Measurements from ENCODE around the gene CCM2.

Gene CCM2

DNA sequence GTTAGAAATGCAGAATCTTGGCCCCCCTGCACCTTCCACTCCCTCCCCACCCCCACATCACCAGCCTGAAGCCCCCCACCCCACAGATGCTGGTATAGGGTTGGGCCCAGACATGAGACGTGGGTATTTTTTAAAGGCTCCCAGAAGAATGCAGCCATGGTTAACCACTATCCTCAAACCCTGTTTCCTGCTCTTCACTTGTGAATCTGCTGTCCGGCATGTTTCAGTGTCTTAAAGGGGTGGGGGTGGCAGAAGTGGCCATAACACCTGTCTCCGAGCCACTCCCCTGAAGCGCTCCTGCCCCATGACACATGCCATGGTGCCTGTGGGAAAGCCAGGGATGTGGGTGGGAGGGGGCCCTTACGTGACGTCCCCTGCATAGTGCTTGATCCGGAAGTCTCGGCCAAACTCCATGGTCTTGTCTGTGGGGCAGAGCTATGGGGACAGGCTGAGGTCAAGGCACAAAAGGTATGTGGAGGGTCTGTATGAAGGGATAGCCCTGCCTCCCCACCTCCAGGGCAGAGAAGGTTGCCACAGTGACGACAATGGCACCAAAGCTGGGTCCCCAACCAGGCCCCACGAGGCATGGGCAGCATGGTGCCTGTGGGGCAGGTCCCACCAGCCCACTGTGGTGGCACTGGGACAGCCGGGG, 30.8 kb upstream of the CCM2 start:
- DNase-seq (ENCODE audit: low read depth), result no peak

DNA sequence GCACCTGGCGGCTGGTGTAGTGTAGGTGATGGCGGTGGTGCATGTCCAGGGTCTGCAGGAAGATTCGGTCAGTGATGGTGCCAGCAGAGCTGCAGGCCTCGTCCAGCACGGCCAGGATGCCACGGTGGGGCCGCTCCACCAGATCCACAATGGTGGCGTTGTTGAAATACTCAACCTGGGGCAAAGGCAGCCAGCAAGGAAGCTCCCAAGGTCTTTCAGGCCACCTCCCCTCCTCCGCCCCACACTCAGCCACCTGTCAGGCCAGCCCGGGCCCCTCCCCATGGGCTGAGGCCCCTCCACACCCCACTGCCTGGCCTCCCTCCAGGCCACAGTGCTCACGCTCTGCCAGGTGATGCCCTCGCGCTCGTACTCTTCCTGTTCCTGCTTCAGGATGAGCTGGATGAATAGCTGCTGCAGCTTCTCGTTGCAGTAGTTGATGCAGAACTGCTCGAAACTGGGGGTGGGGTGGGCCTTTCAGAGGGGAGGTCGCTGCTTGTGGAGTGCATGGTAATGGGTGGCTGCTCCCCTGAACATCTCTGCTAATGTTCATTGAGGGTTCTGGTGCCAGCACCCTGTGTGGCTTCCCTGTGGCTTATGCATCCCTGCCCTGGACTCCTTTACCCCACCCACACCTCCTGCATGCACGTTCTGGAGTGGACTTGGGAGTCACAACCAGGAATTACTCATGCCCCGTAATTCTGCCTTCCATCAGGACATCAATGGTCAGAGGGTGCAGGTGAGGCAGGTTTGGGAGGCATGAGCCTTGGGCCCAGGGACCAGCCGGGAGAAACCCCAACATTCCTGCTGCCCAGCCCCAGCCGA, 30.1 kb upstream of the CCM2 start:
- DNase-seq (ENCODE audit: low read depth), result no peak

DNA sequence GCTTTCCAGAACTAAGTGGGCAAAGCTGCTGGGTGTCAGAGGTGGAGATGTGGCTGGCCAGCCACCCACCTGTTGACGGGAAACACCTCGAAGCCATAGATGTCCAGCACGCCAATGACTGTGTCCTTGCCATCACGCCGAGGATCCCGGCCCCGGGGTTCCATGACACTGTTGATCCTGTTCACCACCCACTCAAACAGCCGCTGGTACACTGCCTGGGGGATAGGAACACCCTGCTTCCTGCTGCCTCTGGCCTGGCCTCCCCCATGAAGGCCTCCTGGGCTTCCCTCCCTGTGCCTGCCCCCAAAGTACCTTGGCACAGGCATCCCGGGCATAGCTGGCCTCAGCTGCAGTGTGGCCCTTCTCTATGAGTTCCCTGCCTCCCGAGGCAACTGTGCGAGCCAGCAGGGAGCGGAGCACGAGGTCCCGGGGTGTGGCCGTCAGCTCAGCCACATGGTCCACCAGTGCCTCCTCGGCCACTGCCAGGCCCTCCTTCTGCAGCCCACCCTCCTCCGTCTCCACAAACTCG, 29.4 kb upstream of the CCM2 start:
- no peak for DNase-seq (ENCODE audit: low read depth)

DNA sequence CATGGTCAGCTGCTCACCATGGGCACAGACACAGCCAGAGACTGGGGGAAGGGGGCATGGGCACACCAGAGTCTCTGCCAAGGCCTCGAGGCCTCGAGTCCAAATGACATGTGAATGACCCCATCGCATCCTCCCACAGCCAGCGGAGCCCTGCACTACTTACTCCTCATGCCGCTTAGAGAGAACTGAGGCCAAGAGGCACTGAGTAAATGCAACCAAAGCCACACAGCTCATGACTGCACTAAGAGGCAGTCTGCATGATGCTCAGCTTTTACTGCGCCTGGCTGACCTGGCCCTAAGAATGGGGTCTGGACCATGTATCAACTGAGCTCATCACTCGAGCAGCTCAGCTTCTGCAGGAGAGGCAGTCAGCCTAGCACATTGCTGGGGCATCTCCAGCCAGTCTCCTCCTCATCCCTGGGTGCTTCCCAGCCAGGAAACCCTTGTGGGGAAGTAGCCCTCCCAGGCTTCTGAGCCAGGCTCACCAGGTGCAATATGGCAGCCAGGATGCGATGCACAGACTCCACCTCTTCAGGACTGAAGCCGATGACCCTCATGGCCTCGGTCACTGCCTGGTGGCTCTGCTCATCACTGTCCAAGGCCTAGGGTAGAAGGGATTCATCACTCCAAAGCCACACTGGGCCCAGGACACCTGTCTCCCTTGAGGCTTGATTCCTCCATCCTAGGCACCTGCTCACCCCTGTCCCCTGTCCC, 28.7 kb upstream of the CCM2 start:
- DNase-seq (ENCODE audit: low read depth), result no peak

DNA sequence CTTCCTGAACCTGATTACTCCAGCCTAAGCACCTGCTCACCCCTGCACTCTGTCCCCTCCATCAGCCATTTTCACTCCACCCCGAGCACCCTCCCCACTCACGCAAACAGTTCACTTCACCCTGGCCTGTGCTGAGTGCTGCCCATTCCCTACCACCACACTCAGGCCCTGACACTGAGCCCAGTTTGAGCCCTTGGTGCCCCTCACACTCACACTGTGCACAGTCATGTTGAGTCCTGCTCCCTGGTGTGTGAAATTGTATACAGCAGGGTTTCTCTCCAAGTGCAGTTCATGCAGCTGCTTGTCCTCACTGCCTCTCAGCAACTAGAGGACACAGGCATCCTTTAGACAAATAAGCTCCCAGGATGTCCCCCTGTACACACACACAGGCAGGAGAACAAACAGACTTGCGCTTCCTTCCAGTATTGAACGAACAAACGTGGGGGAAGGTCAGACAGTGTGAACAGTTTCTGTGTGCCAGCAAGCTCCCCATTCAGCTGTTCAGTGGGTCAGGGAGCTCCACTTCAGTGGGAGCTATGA, 28.0 kb upstream of the CCM2 start:
- no peak for DNase-seq (ENCODE audit: low read depth)

DNA sequence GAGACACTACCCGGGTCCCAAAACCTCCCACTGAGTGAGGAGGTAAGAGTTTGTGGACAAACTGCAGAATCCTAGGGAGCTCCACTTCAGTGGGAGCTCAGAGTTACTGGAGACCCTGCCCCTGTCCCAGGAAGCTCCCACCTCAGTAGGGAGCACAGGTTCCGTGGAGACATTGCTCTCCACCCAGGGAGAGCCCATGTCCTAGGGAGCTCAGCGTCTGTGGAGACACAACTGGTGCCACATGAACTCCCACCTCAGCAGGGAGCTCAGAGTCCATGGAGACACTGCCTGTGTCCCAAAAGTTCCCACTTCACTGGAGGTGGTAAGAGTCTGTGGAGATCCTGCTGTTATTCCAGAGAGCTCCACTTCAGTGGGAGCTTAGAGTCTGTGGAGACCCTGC, 27.4 kb upstream of the CCM2 start:
- DNase-seq (ENCODE audit: low read depth), result no peak

DNA sequence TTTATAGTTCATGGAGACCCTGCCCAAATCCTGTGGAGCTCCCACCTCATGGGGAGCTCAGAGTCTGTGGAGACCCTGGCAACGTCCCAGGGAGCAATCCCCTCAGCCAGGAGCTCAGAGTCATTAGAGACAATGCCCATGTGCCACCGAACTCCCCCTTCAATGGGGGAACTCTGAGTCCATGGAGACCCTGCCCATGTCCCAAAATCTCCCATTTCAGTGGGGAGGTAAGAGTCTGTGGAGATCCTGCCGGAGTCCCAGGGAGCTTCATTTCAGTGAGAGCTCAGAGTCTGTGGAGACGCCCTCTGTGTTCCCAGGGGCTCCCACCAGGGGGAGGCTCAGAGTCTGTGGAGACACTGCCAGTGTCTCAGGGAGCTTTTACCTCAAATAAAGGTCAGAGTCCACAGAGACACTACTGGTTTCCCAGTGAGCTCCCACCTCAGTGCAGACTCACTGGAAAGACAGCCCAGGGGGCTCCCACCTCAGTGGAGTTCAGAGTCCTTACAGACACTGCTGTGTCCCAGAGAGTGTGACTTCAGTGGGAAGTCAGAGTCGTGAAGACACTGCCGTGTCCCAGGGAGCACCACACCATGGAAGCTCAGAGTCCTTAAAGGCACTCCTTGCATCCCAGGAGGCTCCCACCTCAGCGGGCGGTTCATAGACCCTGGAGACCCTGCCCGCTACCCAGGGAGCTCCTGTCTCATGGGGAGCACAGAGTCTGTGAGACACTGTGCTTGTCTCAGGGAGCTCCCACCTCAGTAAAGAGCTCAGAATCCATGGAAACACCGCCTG, 26.2 kb upstream of the CCM2 start:
- DNase-seq (ENCODE audit: low read depth), result peak; percentile 57

DNA sequence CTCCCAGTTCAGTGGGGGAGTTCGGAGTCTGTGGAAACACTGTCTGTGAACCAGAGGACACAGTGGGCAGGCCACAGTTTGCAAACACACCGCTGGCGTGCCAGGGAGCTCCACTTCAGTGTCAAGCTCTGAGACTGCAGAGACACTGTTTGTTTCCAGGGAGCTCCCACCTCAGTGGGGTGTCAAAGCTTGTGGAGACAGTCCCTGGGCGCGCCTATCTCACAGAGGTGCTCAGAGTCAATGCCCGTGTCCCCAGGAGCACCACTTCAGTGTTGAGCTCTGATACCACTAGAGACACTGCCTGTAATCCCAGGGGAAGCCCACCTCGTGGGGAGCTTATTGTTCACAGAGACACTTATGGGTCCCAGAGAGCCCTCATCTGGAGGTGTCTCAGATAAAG, 25.5 kb upstream of the CCM2 start:
- no peak for DNase-seq (ENCODE audit: low read depth)

DNA sequence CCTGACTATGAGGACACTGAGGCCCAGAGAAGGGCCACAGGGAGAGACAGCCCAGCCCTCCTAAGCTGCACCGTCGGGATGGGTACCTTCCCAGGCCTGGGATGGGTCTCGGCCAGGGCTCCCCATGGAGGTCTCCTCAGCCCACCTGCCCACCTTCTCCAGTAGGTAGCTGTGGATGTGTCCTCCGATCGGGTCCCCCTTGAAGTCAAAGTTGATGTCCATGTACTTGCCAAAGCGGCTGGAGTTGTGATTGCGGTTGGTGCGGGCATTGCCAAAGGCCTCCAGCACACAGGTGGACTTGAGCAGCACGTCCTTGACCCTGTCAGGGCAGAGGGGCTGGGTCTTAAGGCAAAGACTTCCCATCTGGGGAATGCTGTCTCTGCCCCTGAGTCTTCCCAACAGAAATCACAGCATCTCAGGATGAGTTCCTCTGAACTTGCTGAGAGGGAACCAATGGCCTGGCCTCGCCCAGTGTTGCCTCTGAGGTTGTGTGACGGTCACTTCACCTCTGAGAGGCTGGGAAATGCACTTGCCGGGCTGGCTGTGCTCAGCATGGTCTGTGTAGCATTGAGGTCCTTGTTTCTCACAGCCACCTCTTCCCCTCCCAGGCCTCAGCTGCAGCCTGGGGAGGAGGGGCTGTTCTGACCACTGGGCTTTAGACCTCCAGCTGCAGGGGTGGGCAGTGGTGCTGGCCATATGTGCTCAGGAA, 24.5 kb upstream of the CCM2 start:
- DNase-seq (ENCODE audit: low read depth), result no peak

DNA sequence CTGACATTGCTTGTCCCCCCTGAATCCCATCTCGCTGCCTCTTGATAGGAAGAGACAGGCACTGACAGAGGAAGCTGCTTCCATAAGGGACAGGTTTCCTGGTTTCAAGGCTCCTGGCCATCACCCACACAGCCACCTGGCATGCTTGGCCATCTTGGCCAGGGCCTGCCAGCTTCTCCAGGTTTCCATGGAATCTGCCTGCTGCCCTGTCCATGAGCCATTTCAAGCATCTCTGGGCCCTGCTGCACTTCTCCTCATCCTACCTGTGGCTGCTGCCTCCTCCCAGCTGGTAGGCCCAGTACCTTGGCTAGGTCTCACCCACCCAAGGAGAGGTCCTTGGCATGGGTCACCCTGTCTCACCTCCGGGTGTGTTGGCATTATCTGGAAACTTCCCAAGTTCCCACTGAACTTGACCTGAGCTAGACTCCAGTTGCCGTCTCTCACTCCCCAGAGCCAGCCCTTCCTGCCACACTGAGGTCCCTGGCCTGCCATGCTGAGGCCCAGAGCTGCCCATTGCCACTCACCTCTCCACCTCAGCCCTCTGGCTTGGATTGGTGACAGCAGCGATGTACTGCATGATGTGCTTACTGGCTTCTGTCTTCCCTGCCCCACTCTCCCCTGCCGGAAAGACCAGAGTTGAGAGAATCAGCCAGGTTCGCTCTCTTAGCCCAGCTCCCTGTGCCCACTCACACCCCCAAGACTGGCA, 23.8 kb upstream of the CCM2 start:
- DNase-seq (ENCODE audit: low read depth), result no peak

DNA sequence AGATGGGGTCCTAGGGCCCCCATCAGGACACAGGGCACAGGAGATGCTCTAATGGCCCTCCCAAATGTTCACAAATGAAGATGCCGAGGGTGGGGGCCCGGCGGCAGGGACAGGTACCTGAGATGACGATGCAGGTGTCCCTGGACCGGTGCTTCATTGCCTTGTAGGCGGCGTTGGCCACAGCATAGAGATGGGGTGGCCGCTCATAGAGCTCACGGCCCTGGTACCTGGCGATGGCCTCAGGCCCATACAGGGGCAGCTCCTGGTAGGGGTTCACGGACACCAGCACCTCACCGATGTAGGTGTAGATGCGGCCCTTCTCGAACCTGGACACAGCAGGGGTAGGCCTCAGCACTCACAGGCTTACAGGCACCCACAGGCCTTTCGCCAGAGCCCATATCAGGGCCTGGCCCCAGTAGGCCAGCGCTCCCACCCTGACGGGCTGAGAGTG, 23.2 kb upstream of the CCM2 start:
- no peak for DNase-seq (ENCODE audit: low read depth)

DNA sequence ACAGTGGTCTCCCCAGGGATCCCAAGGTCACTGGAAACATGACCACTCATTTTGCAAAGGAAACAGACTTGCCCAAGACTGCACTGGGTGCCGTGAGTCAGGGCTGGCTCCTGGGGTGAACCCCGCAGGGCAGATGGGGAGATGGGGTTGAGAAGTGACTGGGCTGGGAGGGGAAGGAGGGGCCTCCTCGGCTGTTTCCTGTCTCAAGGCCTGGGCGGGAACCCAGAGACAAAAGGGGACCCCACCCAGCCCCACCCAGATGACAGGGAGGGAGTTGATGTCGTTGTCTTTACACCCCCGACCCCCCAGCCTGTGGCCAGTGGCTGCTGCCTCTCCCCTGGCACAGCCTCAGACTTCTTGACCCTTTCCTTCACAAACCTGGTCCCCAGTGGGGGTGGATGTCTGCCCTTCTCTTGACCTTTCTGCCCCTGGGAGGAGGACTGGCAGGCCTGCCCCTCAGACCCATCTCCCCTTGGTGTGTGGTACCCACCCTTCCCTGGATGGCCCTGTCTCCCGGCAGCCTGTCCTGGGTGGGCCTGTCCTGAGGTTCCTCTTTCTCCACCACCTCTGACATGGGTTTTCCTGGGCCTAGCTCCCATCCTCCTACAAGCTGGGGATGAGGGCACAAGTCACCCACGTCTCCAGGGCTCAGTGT, 22.6 kb upstream of the CCM2 start:
- DNase-seq (ENCODE audit: low read depth), result peak; percentile 44

DNA sequence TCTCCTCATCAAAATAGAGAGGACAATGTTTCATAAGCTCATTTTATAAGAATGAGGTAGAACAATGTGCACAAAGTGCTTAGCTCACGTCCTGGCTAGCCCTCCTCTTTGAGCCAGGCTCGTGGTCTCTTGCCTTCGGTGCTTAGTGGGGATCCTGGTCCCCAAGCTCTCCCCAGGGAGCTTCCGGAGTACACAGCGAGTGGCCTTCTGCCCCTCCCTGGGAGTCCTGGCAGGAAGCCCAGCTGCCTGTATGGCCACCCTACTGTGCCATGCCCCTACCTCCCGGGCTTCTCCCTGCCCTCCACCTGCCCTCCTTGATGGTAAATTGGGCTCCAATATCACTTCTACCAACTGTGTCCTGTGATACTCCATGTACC, 22.1 kb upstream of the CCM2 start:
- no peak for DNase-seq (ENCODE audit: low read depth)

DNA sequence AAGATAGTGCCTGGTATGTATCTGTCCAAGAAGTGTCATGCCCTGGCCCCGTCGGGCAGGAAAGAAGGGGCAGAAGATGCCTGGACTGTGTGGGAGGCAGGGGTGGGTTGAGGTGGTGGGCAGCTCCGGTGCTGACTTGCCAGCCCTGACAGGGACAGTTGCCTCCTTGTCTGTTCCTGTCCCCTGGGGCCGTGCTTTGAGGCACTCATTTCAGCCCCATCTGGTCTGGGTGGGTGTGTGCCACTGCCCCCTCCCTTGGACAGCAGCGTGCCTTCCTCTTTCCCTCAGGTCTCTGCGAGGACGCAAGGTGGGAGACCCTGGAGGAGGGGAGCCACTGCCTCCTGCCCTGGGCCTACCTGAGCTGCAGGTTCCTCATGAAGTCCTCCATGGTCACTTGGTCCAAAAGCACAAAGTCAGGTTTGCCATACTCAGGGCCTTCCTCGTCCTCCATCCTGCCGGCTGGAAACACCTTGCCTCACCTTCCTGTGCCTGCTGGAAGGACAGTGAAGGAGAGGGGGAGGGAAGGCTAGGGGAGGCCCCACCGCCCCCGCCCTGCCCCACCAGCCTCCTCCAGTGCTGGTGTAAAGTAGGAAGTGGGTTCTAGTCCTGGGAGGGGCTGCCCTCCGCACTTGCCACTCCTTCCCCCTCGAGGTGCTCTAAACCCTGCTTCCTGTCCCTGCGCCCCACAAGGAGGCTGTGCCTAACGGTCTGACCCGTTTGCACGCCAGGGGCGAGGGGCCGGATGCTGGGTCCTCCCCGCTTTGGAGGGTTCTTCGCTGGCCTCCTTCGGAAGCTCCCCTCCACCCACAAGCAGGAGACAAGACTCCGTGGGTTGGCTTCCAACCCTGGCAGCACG, 21.3 kb upstream of the CCM2 start, which contains the start of gene MYO1G:
TSS of gene MYO1G (minus strand) at position 505 of the 856 bp plus-strand sequence. CDS start at position 451, 54 bp downstream.
- DNase-seq (ENCODE audit: low read depth), result peak; percentile 69

DNA sequence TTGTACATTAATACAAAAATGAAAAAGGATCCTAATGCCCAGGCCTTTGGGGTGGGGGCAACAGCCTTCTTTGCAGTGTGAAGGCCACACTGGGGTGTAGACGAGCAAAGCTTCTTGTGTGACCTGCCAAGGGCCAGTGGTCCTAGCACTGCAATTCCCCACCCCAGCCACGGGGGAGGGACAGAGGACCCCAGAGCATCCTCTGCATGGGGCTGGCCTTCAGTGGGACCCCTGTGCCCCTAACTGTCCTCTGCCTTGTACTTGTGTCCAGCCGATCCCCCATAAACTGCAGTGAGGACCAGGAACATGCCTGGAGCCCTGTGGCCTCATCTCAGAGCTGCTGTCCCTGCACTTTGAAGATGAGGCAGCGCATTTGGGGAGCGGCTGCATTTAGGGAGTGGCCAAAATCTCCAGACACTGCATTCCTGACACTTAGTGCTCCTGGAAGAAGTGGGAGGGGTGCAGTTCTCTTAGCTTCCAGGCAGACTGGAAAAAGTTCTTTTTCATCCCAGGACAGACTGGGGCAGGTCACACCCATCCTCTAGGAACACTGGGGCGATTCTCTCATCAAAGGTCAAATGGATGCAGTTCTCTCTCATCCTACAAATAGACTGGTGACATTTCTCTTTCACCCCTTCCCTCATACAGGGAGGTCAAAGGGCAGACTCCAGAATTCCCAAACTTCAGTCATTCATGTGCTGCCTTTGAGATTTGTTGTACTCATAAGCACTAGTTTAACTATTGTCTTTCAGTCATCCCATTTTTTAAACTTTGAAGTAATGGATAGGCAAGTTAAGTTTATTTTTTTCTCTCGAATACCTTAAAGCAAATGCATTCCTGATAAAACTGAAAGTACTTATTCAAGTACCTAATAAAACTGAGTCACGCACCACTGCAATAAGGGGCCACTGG, 20.3 kb upstream of the CCM2 start:
- no peak for DNase-seq (ENCODE audit: low read depth)

DNA sequence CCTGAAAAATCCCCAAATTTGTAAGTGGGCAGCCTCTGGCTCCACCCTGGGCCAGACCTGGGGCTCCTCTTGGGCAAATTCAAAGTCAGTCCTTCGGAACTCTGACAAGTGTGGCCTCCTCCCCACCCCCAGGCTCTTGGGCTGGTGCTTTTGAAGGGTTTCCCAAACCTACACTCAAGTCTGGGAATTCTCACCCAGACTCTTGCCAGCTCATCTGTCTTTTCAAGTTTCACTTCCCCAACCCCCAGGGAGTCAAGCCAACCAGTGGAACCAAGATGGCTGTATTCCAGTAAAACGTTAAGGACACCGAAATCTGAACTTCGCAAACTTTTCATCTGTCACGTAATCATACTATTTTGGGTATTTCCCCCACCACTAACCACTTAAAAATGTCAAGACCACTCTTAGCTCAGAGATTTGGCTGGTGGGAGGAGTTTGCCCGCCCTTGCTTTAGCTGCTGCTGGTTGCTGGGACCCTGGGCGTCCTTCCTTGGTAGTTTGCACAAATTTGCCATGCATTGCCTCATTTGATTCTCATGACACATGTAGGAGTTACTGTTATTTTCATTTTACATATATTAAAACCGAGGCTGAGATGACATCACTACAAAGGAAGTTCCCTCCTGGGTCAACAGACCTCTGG, 19.5 kb upstream of the CCM2 start:
- peak; percentile 51 for DNase-seq (ENCODE audit: low read depth)
